ENCODE data around the gene KIAA1191.
"Not testable (repeated sequence)": the region's sequence is repeated elsewhere in the genome, so short reads cannot be mapped to it uniquely, and the experiment has no call there.

Gene KIAA1191, protein sequence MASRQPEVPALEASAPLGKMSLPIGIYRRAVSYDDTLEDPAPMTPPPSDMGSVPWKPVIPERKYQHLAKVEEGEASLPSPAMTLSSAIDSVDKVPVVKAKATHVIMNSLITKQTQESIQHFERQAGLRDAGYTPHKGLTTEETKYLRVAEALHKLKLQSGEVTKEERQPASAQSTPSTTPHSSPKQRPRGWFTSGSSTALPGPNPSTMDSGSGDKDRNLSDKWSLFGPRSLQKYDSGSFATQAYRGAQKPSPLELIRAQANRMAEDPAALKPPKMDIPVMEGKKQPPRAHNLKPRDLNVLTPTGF

GRCh38 chr5:176361437-176362232, at the start of gene KIAA1191:
Gene KIAA1191, minus strand, starts transcription at chr5:176361764. Its CDS starts 2,256 bp downstream, at chr5:176359508.
- DNase-seq: peak; percentile 85

GRCh38 chr5:176410486-176411180, 49.1 kb upstream of the KIAA1191 start:
- peak; percentile 70 for DNase-seq

DNA sequence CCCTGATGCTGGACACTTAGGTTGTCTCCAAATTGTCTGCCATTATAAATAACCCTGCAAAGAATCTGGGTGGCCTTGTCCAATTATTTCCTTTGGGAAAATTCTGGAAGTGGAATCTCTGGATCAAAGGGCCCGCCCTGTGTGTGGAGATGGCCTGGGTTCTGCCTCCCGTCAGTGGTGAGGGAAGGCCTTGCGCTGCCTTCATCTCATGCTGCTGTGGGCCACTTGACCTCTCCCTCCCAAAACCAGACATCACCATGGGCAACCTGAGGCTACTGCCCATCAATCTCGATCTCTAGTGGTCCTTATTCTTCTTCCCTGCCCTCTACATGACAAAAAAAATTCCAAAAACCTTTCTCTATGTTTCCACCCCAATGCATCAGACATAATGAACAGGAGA, 48.2 kb upstream of the KIAA1191 start:
- no peak for DNase-seq

DNA sequence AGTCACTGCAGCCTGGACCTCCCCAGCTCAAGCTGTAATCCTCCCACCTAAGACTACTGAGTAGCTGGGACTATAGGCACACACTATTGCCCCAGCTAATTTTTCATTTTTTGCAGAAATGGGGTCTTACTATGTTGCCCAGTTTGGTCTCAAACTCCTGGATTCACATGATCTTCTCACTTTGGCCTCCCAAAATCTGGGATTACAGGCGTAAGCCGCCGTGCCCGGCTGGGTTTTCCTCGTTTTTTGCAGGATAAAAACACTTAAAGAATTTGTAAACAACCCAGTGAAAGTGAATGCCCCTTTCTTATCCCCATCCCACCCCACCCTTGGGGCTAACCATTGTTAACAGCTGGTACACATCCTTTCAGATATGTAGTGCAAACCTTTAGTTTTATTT, 47.0 kb upstream of the KIAA1191 start:
- no peak for DNase-seq

- DNase-seq: not testable (repeated sequence)
These were observed 46.6 kb upstream of the KIAA1191 start for GRCh38 chr5:176408252-176408573.

- DNase-seq: no peak
These were observed 46.1 kb upstream of the KIAA1191 start for GRCh38 chr5:176407456-176408251.

DNA sequence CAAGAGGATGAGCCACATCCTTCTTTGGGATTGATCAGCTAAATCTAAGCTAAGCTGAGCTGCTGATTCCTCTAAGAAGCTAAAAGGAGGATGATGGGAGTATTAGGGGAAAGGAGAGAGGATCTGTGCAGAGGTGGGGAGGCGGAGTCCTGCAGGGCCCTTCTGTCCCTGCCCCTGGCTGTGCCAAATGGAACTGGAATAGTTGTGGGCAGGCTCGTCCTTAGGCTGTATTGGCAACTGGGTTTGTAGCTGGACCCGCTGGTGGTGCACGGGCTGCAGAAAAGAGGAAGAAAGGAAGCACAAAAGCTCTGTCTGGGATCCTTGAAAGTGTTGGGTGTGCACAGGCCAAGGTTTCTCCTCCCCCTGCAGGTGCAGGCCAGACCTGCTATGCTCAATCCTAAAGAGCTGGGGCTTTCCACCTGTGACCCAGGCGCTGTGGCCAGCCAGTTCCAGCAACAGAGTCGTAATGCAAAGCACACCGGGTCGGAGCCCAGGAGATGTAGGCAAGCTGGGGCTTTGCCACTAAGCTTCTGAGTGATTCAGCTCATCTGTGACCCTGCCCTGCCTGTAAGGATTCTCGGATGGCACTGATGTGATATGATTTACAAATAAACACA, 45.0 kb upstream of the KIAA1191 start:
- no peak for DNase-seq

- no peak for DNase-seq
These were observed 44.3 kb upstream of the KIAA1191 start for GRCh38 chr5:176405656-176406435.

- DNase-seq: peak; percentile 5
These were observed 40.0 kb upstream of the KIAA1191 start for GRCh38 chr5:176401281-176402205.

DNA sequence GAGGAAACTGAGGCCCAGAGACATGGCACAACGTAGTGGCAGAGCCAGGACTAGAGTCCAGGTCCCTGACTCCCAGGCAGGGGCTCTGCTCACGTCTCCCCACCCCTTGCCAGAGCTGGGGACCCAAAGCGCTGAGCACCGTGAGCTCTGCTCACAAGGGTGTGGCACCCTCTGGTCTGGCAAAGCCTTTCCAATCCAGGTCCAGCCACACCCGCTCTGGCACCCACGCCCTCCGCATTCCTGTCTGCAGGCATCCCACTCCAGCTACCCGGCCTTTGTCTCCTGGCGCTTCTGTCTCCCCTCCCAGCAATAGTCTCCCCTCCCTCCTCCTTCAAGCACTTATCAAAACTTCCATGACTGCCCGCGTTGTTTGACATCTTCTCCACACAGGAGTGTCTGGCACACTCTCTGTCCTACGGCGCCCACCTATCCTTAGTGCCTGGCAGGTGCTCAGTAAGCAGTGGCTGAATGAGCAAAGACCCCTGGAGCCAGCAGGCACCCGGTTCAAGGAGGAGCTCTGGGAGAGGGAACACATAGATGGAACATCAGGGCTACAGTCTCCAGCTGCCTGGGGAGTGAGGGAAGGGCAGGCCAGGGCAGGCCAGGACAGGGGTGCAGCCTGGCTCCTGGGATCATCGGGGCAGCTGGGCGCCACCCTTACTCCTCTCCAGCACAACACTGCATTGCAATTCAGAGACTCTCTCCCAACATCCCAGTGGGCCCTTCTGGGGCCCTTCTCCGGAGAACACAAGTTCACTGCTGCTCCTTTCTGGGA, 39.0 kb upstream of the KIAA1191 start:
- peak; percentile 8 for DNase-seq

- DNase-seq: no peak
These were observed 36.3 kb upstream of the KIAA1191 start for GRCh38 chr5:176397736-176398420.

DNA sequence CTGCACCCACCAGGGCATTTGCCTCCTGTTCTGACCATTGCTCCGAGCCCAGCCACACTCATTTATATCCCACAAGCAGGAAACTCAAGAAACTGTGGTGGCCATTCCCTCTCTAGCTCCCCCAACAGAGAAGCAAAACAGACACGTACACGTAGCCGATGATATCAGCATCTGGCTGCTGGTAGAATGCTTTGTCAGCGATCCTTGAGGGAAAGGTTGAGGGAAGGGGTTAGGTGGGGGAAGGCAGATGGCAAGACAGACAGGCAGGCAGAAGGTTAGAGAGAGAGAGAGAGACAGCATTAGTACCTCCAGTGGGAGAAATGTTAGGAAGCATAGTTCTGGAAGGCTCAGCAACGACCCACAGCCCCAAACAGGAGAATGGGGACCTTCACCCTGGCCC, 34.8 kb upstream of the KIAA1191 start:
- no peak for DNase-seq

- DNase-seq: no peak
These were observed 33.5 kb upstream of the KIAA1191 start for GRCh38 chr5:176394881-176395675.

DNA sequence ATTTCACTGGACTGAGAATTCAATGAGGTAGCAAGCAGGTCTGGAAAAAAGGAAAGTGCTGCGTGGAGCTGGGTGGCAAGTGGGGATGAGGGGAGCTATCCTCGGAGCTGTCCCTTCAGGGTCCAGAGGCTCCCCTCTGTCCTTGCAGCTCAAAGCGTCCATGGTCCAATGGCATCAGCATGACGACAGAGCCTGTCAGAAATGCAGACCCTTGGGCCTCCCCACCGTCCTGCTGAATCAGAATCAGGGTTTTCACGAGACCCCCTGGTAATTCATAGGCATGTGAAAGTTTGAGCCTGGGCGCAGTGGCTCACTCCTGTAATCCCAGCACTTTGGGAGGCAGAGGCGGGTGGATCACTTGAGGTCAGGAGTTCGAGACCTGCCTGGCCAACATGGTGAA, 32.5 kb upstream of the KIAA1191 start:
- no peak for DNase-seq

- DNase-seq: no peak
These were observed 31.0 kb upstream of the KIAA1191 start for GRCh38 chr5:176392526-176392925.

- no peak for DNase-seq
These were observed 30.4 kb upstream of the KIAA1191 start for GRCh38 chr5:176391999-176392398.

GRCh38 chr5:176391479-176391878, 29.9 kb upstream of the KIAA1191 start:
- no peak for DNase-seq

All from 8988T (cell line).